HL-60 (cell line): Measurements from ENCODE around the gene KIF1B. TPM values are rescaled to one million over a fixed set of nuclear protein-coding genes. Genes with fewer than 3 reads are reported as not detected.

Source experiments
- microRNA-seq: library from miRNA; unstranded; fragments of <30 nt; microRNA quantifications from one replicate; pipeline ENCODE4, GENCODE V29; 2018

KIF1B gene

Small RNAs within 50 kb of the gene (microRNA-seq; reads per million reads assigned to microRNA genes)
- not detected for gene MIR1273D
